Measurements from ENCODE around the gene TBC1D9. TPM values are rescaled to one million over a fixed set of nuclear protein-coding genes. Genes with fewer than 3 reads are reported as not detected.

TBC1D9 gene
- total and polyA plus RNA-seq, 10 of the 15 experiments (the other 5 are each of a cell fraction or from before 2014, with no cell fraction given): 0.87 to 14.9 (median 7.1) TPM

DNA sequence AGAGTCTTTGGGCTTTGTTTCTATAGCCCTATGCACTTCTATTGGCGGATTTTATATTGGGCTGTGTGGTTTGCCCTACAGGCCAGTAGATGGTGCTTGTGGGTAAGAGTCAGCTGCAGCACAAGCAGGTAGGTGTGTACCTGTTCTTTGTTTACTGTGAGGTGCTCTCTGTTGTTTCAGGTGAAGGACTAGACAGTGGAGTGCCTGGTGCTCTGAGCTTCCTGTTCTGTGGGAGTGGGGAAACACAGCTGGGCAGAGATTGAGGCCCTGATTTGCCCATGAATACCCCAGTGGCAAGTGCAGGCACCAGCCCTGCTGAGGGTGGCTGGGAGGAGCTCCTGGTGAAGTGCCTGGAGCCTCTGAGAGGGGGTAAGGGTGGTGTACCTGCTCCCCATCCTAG is 161.1 kb downstream of the TBC1D9 start (continued):
- TF ChIP-seq, protein P1, sequence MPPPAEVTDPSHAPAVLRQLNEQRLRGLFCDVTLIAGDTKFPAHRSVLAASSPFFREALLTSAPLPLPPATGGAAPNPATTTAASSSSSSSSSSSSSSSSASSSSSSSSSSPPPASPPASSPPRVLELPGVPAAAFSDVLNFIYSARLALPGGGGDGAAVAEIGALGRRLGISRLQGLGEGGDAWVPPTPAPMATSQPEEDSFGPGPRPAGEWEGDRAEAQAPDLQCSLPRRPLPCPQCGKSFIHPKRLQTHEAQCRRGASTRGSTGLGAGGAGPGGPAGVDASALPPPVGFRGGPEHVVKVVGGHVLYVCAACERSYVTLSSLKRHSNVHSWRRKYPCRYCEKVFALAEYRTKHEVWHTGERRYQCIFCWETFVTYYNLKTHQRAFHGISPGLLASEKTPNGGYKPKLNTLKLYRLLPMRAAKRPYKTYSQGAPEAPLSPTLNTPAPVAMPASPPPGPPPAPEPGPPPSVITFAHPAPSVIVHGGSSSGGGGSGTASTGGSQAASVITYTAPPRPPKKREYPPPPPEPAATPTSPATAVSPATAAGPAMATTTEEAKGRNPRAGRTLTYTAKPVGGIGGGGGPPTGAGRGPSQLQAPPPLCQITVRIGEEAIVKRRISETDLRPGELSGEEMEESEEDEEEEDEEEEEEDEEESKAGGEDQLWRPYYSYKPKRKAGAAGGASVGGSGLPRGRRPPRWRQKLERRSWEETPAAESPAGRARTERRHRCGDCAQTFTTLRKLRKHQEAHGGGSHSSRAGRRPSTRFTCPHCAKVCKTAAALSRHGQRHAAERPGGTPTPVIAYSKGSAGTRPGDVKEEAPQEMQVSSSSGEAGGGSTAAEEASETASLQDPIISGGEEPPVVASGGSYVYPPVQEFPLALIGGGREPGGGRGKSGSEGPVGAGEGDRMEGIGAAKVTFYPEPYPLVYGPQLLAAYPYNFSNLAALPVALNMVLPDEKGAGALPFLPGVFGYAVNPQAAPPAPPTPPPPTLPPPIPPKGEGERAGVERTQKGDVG (CRISPR knock-in tag; IDR thresholded peaks at IDR 0.05): no peak
- TF ChIP-seq HDAC6 (IDR thresholded peaks at IDR 0.05; ENCODE audit: unreplicated experiment) (no peak), MXI1 (IDR thresholded peaks at IDR 0.05; ENCODE audit: low read depth, low read length) (no peak), IKZF2 (IDR thresholded peaks at IDR 0.05) (no peak)
- TF ChIP-seq, protein P2, sequence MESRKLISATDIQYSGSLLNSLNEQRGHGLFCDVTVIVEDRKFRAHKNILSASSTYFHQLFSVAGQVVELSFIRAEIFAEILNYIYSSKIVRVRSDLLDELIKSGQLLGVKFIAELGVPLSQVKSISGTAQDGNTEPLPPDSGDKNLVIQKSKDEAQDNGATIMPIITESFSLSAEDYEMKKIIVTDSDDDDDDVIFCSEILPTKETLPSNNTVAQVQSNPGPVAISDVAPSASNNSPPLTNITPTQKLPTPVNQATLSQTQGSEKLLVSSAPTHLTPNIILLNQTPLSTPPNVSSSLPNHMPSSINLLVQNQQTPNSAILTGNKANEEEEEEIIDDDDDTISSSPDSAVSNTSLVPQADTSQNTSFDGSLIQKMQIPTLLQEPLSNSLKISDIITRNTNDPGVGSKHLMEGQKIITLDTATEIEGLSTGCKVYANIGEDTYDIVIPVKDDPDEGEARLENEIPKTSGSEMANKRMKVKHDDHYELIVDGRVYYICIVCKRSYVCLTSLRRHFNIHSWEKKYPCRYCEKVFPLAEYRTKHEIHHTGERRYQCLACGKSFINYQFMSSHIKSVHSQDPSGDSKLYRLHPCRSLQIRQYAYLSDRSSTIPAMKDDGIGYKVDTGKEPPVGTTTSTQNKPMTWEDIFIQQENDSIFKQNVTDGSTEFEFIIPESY (IDR thresholded peaks at IDR 0.05): no peak
- TF ChIP-seq, protein P3, sequence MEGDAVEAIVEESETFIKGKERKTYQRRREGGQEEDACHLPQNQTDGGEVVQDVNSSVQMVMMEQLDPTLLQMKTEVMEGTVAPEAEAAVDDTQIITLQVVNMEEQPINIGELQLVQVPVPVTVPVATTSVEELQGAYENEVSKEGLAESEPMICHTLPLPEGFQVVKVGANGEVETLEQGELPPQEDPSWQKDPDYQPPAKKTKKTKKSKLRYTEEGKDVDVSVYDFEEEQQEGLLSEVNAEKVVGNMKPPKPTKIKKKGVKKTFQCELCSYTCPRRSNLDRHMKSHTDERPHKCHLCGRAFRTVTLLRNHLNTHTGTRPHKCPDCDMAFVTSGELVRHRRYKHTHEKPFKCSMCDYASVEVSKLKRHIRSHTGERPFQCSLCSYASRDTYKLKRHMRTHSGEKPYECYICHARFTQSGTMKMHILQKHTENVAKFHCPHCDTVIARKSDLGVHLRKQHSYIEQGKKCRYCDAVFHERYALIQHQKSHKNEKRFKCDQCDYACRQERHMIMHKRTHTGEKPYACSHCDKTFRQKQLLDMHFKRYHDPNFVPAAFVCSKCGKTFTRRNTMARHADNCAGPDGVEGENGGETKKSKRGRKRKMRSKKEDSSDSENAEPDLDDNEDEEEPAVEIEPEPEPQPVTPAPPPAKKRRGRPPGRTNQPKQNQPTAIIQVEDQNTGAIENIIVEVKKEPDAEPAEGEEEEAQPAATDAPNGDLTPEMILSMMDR (IDR thresholded peaks at IDR 0.05 in 2 of 3, conservative IDR thresholded peaks at IDR 0.05 in 1 of 3; ENCODE audit: control insufficient read depth in 2 of 3, extremely low read depth in 1 of 3, insufficient read depth in 1 of 3, low read depth in 3 of 3, low read length in 3 of 3): peak; percentile 15 to 33 (median 15); a peak in 2 of 6 replicates
